GM18511 (cell line): ENCODE results near the gene KIRREL3.
"Not testable (repeated sequence)": the region's sequence is repeated elsewhere in the genome, so short reads cannot be mapped to it uniquely, and the experiment has no call there.

Source experiments
- ATAC-seq: cut with Tn5 transposase; IDR thresholded peaks from one replicate; pipeline ENCODE4 v1.9.1; 2021; ENCODE audit warnings: mild to moderate bottlenecking, moderate library complexity; ENCODE audit not compliant: unreplicated experiment

Gene KIRREL3

DNA sequence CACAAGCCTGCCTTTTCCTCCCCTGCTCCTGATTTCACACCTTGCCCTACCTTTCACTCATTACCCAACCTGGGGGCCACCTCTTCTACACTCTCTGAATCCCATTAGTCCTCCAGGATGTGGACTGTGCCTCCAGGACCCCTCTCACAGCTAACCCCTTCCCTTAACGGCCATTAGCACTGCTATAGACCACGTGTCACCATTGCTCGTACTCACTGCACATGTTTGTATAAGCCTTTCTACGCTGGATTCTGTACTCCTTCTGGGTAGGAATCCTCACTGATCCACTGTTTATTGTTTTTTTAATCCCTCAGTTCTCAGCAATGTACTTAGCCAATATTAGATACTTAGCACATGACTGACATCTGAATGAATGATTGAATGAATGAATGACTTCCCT, 40.9 kb downstream of the KIRREL3 start:
- ATAC-seq: no peak

DNA sequence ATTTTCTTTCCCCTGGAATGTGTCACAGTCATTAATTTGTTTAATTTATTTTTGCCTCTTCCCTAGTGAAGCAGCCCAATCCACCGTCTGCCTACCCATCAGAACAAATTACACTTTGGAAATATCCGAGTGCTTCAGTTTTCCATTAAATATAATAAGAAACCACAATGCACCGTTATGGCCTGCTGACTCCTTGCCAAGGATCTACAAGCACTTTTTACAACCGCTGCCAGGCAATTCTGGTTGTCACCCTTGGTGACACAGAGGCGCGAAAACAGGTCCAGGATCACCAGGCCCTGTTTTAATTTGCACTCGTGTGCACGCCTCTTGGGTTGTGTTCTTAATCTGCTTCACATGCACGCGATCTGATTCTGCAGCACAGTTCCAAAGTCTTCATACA, 43.9 kb downstream of the KIRREL3 start:
- no peak for ATAC-seq

DNA sequence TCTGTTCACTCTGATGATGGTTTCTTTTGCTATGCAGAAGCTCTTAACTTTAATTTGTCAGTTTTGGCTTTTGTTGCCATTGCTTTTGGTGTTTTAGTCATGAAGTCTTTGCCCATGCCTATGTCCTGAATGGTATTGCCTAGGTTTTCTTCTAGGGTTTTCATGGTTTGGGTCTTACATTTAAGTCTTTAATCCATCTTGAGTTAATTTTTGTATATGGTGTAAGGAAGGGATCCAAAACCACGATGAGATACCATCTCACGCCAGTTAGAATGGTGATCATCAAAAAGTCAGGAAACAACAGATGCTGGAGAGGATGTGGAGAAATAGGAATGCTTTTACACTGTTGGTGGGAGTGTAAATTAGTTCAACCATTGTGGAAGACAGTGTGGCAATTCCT, 48.0 kb downstream of the KIRREL3 start:
- not testable (repeated sequence) for ATAC-seq

DNA sequence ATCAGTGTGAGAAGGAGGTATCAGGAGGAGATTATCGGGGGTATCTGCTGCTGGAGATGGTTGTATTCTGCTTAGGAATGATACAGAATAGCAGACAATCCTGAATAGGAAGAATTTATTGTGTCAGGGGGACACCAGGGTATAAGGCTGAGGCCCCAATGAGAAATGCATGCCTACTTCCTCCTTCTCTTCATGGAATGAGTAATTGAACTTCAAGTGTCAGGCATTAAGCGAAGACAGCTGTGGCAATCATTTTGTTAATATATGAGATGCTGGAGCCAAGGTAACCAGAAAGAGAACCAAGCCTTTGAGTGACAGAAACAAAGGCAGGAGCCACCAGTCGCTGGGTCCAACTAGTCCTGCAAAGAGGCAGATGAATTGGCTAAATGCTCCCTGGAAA, 49.1 kb downstream of the KIRREL3 start:
- peak; percentile 73 for ATAC-seq

DNA sequence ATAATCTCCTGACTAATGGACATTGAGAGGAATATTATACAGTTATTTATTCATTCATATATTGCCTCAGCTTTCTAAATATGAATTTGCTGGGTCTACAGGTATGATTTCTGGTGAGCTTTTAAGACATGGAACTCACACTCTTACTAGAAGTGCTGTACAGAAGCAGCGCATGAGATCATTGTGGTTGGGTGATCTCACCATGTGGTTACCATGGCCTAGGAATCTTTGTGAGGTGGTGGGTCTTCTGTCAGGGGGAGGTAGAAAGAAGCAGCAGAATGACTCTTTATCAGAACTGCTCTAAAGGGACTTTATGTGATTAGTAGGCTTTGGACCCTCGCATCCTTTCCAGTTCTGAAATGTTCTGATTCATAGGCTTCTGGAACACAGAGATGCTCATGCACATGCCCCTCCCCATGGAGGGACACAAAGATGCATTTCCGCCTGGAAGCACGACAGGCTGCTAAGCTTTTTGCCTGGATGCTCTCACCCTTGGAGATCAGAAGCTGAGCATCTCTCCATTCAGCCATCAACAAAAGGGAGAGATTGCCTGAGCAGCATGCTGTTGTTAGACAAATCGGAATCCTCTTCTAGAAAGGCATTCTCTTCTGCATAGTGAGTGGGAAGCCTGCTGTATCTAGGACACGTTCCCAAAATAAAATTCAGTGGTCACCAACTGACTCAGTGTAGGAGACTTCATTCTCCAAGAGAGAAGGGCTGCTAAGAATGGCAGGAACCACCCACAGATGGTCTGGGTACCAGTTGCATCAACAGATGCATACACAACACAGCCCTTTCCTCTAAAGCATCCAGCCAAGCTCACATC, 51.3 kb downstream of the KIRREL3 start:
- ATAC-seq: no peak

DNA sequence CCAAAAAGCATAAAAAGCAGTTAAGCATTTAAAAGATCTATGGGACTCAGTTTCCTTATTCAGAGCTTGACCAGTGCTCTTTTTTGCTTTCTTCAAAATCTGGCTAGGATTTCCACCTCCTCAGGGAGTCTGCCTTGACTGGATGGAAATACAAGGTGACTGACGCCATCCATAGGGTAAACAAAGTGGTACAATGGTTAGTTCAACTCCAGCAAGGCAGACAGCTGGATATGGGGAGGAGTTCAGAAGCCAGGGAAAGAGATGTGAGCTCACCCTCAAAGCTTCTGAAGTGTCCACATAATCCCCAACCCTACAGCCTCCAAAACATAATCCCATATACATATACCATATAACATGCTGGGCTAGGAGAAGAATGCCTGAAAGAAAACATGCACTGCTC, 52.0 kb downstream of the KIRREL3 start:
- no peak for ATAC-seq

DNA sequence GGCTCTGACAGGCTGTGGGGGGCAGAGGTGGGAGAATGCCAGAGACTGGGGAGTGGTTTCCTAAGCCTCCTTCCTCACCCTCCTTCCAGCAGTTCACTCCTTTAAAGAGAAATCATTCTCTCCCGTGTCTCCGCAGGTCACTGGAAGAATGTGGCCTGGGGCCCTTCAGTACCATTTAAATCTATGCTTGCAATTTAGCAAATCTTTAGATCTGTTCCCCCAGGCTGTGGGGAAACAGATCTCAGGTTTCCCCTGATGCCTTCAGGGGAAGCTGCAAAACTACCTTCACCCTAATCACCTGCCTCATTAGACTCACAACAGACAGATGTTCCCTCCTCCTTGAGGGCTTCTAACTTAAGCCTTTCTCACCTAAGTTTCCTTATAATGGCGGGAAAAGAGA, 55.3 kb downstream of the KIRREL3 start:
- ATAC-seq: no peak

DNA sequence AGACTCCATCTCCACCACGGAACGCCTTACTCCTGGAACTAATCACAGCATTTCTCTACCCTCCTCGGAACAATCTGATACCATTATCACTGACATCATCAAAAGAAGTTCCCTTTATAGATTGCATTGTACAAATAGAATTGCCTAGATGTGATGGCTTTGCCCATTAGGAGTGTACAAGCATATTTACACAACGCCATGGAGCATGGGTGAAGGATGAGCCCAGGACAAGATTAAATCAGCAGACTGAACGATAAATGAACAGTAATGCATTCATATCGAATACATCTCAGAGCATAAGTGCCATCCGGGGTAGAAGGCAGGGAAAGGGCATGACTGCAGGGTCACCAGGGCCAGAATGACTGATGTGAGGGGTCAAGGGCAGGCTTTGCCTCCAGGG, 57.3 kb downstream of the KIRREL3 start:
- no peak for ATAC-seq

DNA sequence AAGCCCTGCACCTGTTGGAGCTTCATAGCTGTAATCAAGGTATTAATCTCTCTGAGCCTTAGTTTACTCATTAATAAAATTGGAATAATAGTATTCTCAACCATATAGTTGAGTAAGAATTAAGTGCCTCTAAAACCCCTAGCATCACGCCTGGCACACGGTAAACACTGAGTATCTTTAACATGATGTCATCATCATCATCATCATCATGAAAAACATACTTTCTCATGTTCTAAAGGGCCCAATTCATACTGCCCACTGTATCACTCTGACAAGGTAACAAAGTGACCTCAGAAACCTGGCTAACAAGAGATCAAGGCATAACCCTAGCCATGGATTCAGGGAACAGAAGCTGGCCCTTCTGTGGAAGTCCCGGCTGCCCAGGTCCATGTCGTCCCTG, 58.4 kb downstream of the KIRREL3 start:
- no peak for ATAC-seq

DNA sequence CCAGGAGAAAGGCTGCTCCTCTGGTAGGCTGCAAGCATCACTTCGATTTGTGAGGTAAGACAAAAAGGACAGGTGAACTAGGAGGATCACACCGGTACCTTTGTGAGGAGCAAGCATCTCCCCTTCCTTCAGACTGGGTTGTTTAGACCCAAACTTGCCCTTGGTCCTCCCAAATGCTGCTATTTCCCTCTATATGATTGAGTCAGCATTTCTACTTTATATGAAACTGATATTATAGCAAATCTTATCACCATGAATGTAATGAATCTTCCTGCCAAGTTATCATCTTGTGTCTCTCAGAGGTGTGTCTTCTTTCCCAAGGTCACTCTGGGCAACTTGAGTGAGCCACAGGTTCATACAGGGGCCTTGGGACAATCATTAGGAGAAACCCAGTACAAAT, 61.0 kb downstream of the KIRREL3 start:
- no peak for ATAC-seq

DNA sequence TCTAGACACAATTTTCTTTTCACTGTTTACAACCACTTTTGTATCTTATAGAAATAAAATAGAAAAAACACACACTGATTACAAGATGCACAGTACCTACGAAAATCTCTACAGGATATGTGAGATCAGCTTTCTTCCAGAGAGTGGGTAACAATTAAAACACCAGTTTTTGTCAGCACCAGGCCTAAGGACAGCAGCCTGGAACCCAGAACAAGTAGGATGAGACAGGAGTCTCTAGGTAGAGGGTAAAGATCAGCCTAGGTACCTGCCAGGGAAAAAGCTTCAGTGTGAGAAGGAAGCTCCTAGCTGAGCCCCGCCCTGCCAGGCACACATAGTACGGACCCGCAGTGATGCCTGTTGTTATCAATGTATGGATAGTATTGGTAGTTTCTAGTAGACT, 61.9 kb downstream of the KIRREL3 start:
- ATAC-seq: no peak

DNA sequence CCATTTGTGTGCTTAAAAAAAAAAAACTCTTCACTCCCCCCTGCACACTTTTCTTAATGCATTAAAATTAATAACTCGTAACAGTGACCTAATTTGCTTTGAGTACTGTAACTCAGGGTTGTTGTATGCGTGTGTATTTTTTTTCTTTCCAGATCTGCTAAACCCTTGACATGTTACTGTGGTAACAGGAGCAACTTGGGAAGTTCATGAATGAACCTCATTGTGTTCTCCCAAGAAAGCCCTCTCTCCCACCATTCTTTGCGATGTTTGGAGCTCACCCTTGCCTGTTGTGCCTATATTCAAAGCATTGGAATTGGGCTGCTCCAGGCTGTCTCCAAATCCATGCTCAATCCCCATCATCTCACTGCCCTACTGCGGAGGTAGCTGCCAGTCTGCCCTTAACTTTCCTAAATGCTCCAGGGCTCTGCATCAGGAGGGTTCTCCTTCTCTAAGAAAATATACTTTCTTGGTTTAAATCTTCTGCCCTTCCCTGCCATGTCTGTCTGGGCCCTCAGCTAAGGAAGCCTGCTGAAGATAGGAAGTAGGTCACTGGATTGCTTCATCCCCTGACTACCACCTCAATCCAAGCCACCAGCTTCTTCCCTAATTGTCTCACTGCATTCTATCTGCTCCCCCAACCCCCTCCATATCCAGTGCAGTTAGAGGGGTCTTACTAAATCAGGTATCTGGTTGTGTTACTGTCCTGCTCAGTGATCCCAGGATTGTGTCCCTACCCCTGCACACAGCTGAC, 70.3 kb downstream of the KIRREL3 start:
- no peak for ATAC-seq

DNA sequence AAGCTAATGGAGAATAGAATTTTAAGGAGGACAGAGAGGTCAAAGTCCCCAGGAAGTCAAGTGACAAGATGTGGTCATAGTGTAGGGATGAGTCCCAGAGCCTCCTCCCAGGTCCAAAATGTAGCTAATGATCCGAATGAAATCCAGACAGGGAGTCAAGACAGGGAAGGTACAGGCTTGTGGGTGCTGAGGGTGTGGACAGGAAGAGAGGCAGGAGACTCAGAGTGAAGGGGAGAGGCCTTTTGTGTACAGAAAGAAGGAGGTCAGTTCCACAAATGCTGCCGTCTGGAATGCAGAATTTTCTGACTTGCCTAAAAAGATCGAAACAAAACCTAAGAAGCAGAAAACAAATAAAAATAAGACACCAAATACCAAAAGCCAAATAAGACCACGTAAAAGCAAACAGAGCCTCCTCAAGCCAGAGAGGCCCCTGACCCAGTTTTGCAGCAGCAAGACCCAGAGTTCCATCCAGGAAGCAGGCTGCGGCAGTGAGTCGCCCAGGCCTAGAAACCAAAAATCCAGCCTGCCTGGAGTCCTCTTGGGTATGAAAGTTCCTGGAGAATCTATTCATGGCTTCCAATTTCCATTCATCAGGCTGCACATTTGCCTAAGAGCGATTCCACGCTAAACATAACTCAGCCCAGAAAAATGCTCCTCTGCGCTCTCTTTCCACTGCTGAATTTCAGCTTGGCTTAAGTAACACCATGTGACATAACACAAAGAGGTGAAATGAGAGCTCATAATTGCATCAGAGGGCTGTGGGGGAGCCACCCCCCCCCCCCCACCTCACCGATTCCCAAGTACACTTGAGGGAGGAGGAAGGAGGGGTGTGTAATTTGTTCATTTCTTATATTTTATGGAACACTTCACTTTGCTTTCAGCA, 71.2 kb downstream of the KIRREL3 start:
- no peak for ATAC-seq

DNA sequence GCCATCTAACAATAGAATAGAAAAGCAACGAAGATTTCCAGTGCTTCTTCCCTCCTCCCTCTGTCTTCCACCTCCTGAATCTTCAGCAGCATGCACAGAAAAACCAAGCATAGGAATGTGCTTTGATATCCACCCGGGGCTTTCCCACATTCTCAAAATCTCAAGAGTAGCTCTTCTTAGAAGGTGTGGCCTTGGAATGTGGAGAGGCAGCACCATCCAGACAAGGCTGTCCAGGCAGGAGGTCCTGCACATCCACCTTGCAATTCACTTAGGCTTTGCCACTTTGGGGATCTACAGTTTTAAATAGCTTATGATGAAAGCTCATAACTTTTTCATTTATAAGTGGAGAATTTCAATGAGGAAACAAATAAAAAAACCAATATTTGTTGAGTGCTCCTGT, 72.9 kb downstream of the KIRREL3 start:
- no peak for ATAC-seq

DNA sequence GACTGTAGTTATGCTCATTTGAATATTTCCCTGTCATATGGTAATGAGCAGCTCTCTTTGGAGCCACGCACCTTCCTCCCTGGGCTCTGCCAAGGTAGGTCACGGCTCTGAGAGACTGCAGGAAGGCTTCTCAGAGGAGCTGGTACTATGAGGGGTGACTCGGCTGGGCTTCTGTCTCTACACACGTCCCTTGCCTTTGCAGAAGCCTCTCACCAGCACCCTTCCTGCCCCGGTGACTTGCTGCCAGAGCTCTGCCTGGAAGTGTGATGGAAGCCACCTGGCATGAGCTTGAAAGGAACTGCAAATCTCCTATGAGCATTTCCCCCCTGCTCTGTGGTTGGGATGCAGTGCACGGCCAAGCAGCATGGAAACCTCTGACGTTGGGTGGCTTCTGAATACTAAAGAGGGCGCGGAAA, 74.2 kb downstream of the KIRREL3 start:
- no peak for ATAC-seq

DNA sequence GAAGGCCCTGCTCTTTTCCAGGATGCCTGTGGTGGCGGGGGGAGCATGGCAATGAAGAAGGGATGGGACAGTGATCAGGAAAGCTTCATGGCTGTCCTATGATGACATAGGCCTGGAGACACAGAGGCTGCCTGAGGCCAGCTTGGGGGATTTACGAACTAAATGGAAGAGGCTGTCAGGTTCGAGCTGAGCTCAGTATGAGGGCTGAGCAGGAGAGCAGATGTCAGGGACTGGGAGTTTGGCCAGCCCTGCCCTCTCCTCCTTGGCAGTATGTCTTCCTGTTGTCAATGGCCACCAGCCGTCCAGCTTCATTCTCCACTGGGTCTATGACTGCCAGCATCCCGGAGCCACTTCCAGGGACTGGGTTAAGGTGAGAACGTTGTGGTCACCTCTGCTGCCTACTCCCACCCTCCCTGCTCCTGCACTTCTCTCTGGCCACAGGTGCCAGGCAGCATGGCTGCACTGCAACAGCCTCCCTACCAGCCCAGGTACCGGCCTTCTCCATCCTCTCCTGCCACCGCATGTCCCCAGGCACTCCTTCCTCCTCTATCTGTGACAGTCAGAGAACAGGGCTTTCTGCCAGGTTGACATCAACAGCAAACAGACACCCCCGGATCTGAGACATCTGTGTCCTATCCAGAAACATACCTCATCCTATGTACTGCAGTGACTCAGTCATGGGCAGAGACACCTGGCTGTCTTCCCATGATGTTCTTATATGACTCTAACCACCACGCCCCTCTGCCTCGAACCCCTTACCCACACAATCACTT, 75.1 kb downstream of the KIRREL3 start:
- ATAC-seq: no peak

DNA sequence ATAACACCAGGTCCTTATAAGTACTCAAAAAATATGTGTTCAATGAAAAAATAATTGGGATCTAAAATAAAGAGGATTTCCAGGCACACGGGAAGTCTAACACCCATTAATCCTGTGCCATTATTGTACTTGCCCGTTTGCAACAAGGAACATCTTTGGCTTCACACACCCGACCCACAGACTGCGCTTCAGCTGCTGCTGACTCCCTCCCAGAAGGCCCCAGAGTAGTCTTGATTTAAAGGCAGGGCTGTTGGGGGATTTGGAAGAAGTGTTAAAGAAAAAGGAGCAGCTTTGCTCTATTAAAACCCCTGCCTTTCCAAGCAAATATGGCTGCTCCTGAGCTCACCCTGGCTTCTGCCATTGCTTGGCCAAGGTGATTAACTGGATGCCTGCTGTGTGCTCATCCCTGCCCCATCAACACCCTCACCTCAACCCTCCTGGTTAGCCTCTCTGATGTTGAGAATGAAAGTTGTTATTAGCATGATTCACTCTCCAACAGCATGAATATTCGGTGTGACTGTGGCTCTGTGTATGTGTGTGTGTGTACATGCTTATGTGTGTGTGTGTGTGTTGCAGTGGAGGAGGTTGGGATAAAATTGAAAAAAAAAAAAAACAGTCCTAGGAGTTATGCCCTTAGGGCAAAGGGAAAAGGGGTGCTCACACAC, 76.1 kb downstream of the KIRREL3 start:
- no peak for ATAC-seq

DNA sequence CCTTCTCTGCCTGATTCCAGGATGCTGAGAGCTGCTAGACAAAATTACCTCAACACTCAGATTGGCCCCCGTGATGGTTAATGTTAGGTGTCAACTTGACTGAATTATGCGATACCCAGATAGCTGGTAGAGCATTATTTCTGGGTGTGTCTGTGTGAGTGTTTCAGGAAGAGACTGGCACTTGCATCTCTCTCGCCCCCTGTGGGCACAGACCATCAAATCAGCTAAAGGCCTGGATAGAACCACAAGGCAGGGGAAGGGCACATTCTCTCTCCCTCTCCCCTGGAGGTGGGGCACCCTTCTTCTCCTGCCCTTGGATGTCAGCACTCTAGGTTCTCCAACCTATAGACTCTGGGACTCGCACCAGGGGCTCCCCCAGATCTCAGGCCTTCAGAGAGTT, 79.7 kb downstream of the KIRREL3 start:
- no peak for ATAC-seq

DNA sequence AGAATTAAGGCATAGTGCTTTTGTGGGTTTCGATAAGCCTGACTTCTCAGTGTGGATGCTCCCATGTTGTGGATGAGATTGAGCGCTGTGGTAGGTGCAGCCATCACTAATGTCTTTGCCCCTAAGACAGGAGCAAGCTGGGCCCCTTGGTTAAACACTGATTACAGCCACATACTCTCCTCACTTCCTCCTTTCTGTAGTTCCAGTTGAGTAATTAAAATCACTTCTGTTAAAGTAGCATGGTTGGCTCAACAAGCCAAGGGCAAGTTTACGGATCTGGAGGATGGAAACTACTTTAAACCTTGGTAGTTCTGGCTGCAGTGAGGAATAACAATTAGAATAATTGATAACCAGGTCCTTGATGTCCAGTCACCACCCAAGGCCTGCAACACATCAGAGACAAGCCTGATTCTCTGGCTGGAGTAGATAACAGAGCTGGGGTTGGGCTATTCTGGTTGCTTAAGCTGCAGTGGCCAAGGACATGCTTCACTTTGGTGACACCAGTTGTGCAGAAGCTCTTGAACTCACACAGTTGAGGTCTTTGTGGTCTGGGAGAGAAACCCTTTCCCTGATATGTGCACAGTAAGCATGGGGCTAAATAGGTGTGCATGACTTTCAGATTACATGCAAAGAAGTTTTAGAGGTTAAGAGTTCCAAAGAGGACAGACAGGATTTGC, 81.3 kb downstream of the KIRREL3 start:
- ATAC-seq: peak; percentile 59

DNA sequence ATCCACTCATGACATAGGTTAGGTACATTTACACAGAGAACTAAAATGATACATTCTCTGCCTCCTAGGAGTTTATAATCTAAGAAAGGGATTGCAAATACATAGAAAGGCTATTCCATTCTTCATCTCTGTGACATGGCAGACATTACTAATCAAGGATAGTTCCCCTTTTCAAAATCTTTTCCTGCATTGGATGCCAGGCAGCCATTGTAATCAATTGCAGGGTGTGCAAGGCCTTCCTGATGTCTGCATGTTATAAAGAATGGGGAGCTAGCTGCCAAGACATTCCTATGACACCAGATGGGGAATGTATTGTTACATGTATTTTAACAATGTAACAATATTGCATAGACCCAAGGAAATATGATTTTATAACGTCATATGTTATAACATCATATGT, 82.0 kb downstream of the KIRREL3 start:
- no peak for ATAC-seq
